GM20000 (cell line): ENCODE results near the gene CPT1B.

ENCODE experiments used
- DNase-seq: peaks from one replicate; pipeline ENCODE4 v3.0.0; 2012; ENCODE audit warnings: low spot score
- CTCF ChIP-seq: IDR thresholded peaks from 2 replicates; pipeline ENCODE4 v1.5.1; 2012; ENCODE audit warnings: mild to moderate bottlenecking, control low read depth; ENCODE audit errors: extremely low read depth, missing control alignments

Gene CPT1B

GRCh38 chr22:50577697-50577986, 585 bp downstream of the CPT1B start:
- TF ChIP-seq CTCF: no peak
- DNase-seq: no peak

GRCh38 chr22:50576806-50577696, 1.2 kb downstream of the CPT1B start:
- DNase-seq: no peak
- no peak for TF ChIP-seq CTCF

- no peak for DNase-seq
- no peak for TF ChIP-seq CTCF
These were observed 2.2 kb downstream of the CPT1B start for GRCh38 chr22:50576070-50576469.

- TF ChIP-seq CTCF: no peak
- no peak for DNase-seq
These were observed 2.7 kb downstream of the CPT1B start for GRCh38 chr22:50575426-50575941.

- no peak for DNase-seq
- TF ChIP-seq CTCF: no peak
These were observed 3.9 kb downstream of the CPT1B start for GRCh38 chr22:50574383-50574755.

GRCh38 chr22:50573491-50574382, 4.5 kb downstream of the CPT1B start:
- TF ChIP-seq CTCF: no peak
- no peak for DNase-seq

- DNase-seq: no peak
- TF ChIP-seq CTCF: no peak
These were observed 5.3 kb downstream of the CPT1B start for GRCh38 chr22:50572965-50573364.
